GM12873 (cell line): Measurements from ENCODE around the gene PPP1CB.

Source experiments
- CTCF ChIP-seq: IDR thresholded peaks from 2 replicates; pipeline ENCODE4 v1.5.1; 2012; ENCODE audit warnings: low read depth, mild to moderate bottlenecking, moderate library complexity, low read length, control low read depth; ENCODE audit not compliant: insufficient read depth; ENCODE audit errors: missing control alignments

The PPP1CB gene

GRCh38 chr2:28726177-28726576 lies 25.5 kb upstream of the PPP1CB start:
- TF ChIP-seq CTCF = no peak

- no peak for TF ChIP-seq CTCF
These were observed 21.9 kb upstream of the PPP1CB start for GRCh38 chr2:28729698-28730097.

- TF ChIP-seq CTCF = no peak
These were observed 20.9 kb upstream of the PPP1CB start for GRCh38 chr2:28730641-28731146.

- no peak for TF ChIP-seq CTCF
These were observed 16.1 kb upstream of the PPP1CB start for GRCh38 chr2:28735511-28735910.

GRCh38 chr2:28736034-28736433 lies 15.6 kb upstream of the PPP1CB start:
- TF ChIP-seq CTCF = no peak

- no peak for TF ChIP-seq CTCF
These were observed 14.0 kb upstream of the PPP1CB start for GRCh38 chr2:28737655-28738054.

- no peak for TF ChIP-seq CTCF
These were observed 6.4 kb upstream of the PPP1CB start for GRCh38 chr2:28745225-28745624.
